22Rv1 (cell line): ENCODE data around the gene CD200R1.
"Not testable (repeated sequence)": the region's sequence is repeated elsewhere in the genome, so short reads cannot be mapped to it uniquely, and the experiment has no call there.

Experiments used
- H3K27ac ChIP-seq: fragments of 450-650 bp; 2 replicates; pipeline ENCODE4 v1.5.1; 2017
- CTCF ChIP-seq: fragments of 450-650 bp; IDR thresholded peaks from 2 replicates; pipeline ENCODE4 v1.5.1; 2017; ENCODE audit warnings: mild to moderate bottlenecking
- ZFX ChIP-seq: fragments of 450-650 bp; IDR thresholded peaks from 2 replicates; pipeline ENCODE4 v1.6.1; 2017; ENCODE audit warnings: antibody characterized with exemption, borderline replicate concordance

Gene CD200R1

DNA sequence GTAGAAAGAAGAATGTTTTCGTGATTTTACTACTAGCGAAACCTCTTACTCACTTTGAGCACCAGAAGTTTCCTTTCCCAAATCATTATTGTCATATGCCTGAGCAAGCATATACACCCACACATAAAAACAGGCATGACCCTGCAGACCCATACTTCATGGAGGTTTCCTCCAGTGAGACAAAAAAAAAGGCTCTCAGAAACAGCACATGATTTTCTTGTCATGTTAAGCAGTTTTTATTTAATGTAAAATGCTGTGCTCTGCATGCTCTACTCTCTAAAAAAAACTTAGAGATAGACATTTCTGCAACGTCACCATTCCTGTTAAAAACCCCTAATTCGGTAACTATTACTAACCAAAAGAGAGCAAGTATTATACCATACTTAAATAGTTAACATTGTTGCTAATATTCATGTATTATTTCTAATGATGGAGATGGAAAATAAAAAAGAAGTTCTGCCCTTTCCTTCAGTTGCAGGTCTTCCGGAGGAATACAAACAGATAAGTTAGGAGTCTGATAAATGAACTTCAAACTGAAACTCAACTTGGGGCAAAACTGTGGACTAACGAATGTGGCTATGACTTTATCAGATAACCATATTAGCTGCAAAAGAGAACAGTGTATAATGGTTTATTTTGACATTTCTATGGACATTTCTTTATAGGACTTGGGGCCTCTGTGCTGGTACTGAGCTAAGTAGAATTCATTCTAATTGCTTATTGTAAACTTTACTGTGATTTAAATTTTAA is 15.9 kb downstream of the CD200R1 start:
- no peak overlapping the region for H3K27ac ChIP-seq
- TF ChIP-seq ZFX (no peak), CTCF (no peak)

DNA sequence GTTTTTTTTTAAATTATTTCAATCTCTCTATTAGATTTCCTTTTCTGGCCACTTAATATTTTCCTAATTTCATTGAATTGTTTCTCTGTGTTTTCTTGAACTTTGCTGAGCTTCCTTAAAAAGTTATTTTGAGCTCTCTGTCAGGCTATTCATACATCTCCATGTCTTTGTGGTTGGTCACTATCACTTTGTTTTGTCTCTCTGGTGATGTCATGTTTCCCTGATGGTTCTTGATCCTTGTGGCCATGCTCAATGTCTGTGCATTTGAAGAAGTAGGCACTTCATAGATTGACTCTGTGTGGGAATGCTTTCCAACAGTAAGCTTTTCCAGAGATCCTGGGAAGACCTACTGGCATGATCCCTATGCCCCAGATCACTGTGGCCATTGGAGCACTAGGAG is 18.6 kb downstream of the CD200R1 start:
- no peak overlapping the region for H3K27ac ChIP-seq
- no peak for TF ChIP-seq CTCF
- no peak for TF ChIP-seq ZFX

GRCh38 chr3:112948346-112948838 is 26.5 kb downstream of the CD200R1 start:
- TF ChIP-seq CTCF (no peak), ZFX (no peak)
- H3K27ac ChIP-seq: no peak overlapping the region

DNA sequence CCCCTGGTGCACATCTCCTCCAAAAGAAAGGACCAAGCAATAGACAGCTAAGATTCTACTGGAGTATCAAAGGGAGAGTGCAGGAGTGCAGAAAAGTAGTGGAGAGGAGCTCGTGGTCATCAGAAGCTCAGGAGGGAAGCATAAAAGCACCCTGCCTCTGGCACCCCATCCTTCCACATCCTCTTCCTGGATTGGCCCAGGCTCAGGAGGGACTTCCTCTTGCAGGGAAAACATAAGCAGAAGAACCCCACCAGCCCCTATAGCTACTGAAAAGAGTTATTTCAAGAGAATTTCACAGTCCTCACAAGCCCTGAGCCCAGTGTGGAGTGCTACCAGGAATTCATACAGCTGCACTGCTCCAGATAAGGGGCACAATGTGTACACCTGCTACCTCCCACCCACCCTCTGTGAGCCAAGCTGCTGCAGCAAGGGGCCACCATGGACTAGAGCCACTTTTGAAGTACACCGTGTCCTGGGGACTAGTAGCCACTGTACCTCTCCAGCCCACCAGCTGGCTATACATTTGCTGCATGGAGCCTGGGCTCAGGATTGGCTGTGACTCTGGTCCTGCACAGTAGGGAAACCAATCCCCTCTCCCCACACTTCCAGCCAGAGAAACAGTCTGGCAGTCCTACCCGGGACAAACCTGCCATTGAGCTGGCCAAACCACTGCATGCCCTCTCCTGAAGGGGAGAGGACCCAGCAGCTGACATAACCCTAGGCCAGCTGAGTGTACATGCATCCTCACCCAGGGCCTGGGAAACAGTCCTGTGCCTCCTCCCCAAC is 43.0 kb downstream of the CD200R1 start:
- TF ChIP-seq CTCF (no peak), ZFX (no peak)
- H3K27ac ChIP-seq: no peak overlapping the region

GRCh38 chr3:112930771-112931170 is 44.1 kb downstream of the CD200R1 start:
- no peak overlapping the region for H3K27ac ChIP-seq
- TF ChIP-seq ZFX: no peak
- no peak for TF ChIP-seq CTCF

DNA sequence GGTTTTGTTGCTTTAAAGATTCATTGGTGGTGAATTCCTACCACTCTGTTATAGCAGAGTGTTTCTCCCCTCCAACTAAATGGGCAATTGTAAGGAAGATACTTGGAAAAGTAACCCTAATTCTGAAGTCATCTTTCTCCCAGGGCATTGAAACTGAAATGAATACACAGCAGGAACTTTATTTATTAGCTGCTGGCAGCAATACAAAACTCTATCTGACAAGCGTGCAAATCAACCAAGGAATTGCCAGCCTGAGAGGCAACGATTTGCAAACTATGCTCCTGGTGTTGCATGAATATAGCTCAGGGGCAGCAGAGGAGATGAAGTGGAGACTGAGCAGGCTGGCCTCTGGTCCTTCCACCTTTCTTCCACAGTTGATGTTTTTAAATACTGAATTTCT is 48.9 kb downstream of the CD200R1 start:
- TF ChIP-seq ZFX (no peak), CTCF (no peak)
- H3K27ac ChIP-seq: no peak overlapping the region

DNA sequence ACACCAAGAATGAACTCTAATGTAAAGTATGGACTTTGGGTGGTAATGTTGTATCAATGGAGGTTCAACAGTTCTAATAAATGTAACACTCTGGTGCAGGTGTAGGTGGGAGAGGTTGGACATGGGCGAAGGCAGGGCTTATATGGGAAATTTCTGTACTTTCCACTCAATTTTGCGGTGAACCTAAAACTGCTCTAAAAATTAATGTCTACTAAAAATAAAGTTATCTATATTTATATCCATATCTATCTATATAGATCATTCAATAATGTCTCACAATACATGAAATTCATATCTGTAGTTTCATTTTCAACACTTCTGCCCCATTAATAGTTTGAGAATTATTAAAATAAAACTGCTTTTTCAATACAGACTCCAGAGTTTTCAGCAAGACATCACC is 49.3 kb downstream of the CD200R1 start:
- TF ChIP-seq CTCF (no peak), ZFX (no peak)
- H3K27ac ChIP-seq: no peak overlapping the region

DNA sequence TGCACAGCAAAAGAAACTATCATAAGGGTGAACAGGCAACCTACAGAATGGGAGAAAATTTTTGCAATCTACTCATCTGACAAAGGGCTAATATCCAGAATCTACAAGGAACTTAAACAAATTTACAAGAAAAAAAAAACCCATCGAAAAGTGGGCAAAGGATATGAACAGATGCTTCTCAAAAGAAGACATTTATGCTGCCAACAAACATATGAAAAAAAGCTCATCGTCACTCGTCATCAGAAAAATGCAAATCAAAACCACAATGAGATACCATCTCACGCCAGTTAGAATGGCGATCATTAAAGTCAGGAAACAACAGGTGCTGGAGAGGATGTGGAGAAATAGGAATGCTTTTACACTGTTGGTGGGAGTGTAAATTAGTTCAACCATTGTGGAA is 55.4 kb downstream of the CD200R1 start:
- H3K27ac ChIP-seq: not testable (repeated sequence)
